Mucosa of stomach (tissue), 1 donor: ENCODE data around the gene KLHL11.
"Not testable (repeated sequence)": the region's sequence is repeated elsewhere in the genome, so short reads cannot be mapped to it uniquely, and the experiment has no call there.

Experiments
- H3K27me3 ChIP-seq: one replicate; pipeline ENCODE4 v1.7.0; 2013; ENCODE audit warnings: mild to moderate bottlenecking, low read length; ENCODE audit not compliant: control insufficient read depth, insufficient read depth
- H3K36me3 ChIP-seq: one replicate; pipeline ENCODE4 v1.7.0; 2013; ENCODE audit warnings: low read length; ENCODE audit not compliant: control insufficient read depth, insufficient read depth
- H3K4me1 ChIP-seq: one replicate; pipeline ENCODE4 v1.7.0; 2013; ENCODE audit warnings: mild to moderate bottlenecking, low read length; ENCODE audit not compliant: control insufficient read depth, insufficient read depth
- H3K4me3 ChIP-seq: one replicate; pipeline ENCODE4 v1.7.0; 2013; ENCODE audit warnings: low read length
- H3K9ac ChIP-seq: one replicate; pipeline ENCODE4 v1.7.0; 2013; ENCODE audit warnings: mild to moderate bottlenecking, low read length, moderate library complexity
- H3K9me3 ChIP-seq: one replicate; pipeline ENCODE4 v1.7.0; 2013; ENCODE audit warnings: mild to moderate bottlenecking, low read length, moderate library complexity; ENCODE audit not compliant: control insufficient read depth
- donor health status: Pancreatic carcinoma.

The KLHL11 gene

GRCh38 chr17:41851382-41851781 lies 13.8 kb downstream of the KLHL11 start:
- not testable (repeated sequence) for H3K27me3 ChIP-seq, H3K36me3 ChIP-seq, H3K4me3 ChIP-seq, H3K9ac ChIP-seq, H3K9me3 ChIP-seq, H3K4me1 ChIP-seq

DNA sequence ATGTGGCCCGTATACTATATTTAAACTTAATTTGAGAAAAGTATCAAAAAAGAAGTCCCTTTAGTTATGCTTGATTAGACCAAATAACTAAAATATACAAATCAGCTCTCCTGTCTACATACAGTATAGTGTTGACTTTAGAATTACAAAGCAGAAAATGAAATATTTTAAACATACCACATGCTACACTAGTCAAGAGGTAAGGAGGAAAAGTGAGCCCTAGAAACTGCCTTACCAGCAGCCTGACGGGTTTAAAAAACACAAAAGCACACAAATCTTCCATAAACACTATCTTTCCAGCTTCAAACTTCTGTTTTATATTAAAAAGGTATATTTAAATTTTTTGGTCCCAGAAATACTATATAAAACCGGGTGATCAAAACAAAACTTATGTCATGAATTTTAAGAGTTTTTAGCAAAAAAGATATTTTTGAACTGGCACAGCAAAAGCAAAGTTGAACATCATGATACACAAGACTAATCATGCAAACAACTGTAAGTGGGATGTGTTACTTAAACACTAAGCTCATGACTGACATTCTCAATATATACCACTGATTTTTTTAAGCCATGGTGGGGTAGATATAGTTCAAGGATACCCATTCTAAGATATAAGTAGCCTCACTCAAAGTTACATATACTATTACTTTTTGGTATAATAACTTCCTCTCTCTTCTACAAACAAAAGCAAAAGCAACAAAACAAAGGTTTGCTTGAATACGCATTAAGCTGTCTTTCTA lies 15.8 kb downstream of the KLHL11 start:
- Histone ChIP-seq H3K9me3 (no peaks in the 10 kb centered on the region), H3K36me3 (peaks cover 1% of the 10 kb centered on the region), H3K27me3 (no peaks in the 10 kb centered on the region), H3K4me3 (no peak overlapping the region), H3K9ac (no peak overlapping the region), H3K4me1 (no peaks in the 10 kb centered on the region)

DNA sequence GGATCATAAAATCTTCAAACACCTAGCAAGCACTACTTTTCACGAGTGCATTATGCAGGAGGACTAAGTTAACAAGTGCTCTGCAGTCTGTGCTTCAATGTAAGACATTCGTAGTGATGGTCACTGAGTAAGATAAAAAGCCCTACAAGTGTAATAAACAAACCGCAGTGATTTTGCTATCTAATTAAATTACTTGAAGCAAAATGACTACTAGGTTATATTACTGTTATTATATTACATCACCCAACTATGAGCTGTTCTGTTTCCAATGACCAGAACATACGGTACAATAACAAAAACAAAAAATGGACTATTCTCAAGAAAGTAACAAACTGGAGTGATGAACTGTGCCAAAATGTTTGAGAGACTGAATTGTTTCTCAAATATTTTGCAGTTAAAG lies 16.4 kb downstream of the KLHL11 start:
- no peaks in the 10 kb centered on the region for H3K4me1 ChIP-seq
- no peaks in the 10 kb centered on the region for H3K27me3 ChIP-seq
- H3K36me3 ChIP-seq = no peaks in the 10 kb centered on the region
- no peak overlapping the region for H3K4me3 ChIP-seq
- H3K9ac ChIP-seq = no peak overlapping the region
- no peaks in the 10 kb centered on the region for H3K9me3 ChIP-seq

DNA sequence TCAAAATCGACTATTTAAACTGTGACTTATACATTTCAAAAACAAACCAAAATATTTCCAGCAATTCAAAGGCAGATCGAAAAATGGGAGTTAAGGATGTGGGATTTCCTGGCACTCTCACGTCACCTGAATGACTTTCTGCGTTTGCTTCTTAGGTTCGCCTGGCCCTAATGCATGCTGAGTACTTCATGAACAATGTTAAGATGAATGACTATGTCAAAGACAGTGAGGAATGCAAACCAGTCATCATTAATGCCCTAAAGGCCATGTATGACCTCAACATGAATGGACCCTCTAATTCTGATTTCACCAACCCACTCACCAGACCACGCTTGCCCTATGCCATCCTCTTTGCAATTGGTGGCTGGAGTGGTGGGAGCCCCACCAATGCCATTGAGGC lies 20.3 kb downstream of the KLHL11 start:
- H3K36me3 ChIP-seq = no peaks in the 10 kb centered on the region
- no peaks in the 10 kb centered on the region for H3K9me3 ChIP-seq
- no peak overlapping the region for H3K4me3 ChIP-seq
- H3K27me3 ChIP-seq = no peaks in the 10 kb centered on the region
- no peak overlapping the region for H3K9ac ChIP-seq
- no peaks in the 10 kb centered on the region for H3K4me1 ChIP-seq

DNA sequence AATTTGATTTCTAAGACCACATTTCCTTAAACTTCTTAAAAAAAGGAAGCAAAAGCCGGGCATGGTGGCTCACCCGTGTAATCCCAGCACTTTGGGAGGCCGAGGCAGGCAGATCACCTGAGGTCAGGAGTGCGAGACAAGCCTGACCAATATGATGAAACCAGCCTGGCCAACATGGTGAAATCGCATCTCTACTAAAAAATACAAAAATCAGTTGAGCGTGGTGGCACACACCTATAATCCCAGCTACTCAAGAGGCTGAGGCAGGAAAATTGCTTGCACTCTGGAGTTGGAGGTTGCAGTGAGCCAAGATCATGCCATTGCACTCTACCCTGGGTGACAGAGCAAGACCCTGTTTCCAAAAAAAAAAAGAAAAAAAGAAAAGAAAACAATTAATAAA lies 24.4 kb downstream of the KLHL11 start:
- H3K36me3 ChIP-seq, H3K9me3 ChIP-seq, H3K4me3 ChIP-seq, H3K9ac ChIP-seq, H3K27me3 ChIP-seq, H3K4me1 ChIP-seq: not testable (repeated sequence)

DNA sequence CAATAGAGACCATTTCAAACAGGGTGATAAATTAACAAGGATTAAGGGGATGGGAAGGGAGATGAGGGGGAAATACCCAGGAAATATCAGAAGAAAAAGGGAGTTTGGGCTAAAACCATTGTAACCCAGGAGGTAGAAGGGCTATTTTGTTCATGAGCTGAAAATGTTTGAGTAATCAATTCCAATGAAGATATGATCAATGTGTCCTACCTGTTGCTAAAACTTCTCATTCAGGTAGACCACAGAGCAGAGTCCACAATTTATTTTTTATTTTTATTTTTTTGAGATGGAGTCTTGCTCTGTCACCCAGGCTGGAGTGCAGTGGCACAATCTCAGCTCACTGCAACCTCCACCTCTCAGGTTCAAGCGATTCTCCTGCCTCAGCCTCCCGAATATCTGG lies 25.8 kb downstream of the KLHL11 start:
- not testable (repeated sequence) for H3K9ac ChIP-seq, H3K4me1 ChIP-seq, H3K9me3 ChIP-seq, H3K36me3 ChIP-seq, H3K27me3 ChIP-seq, H3K4me3 ChIP-seq

GRCh38 chr17:41837761-41838538 lies 27.3 kb downstream of the KLHL11 start, which contains the start of gene KLHL10:
TSS of gene KLHL10 (plus strand) at chr17:41837825. CDS start at chr17:41837933, 108 bp downstream.
- Histone ChIP-seq H3K27me3 (no peaks in the 10 kb centered on the region), H3K36me3 (no peaks in the 10 kb centered on the region), H3K9me3 (no peaks in the 10 kb centered on the region), H3K9ac (peak within 1 kb of the TSS; percentile 39), H3K4me1 (peaks cover 5% of the 10 kb centered on the region), H3K4me3 (no peak within 1 kb of the TSS)

DNA sequence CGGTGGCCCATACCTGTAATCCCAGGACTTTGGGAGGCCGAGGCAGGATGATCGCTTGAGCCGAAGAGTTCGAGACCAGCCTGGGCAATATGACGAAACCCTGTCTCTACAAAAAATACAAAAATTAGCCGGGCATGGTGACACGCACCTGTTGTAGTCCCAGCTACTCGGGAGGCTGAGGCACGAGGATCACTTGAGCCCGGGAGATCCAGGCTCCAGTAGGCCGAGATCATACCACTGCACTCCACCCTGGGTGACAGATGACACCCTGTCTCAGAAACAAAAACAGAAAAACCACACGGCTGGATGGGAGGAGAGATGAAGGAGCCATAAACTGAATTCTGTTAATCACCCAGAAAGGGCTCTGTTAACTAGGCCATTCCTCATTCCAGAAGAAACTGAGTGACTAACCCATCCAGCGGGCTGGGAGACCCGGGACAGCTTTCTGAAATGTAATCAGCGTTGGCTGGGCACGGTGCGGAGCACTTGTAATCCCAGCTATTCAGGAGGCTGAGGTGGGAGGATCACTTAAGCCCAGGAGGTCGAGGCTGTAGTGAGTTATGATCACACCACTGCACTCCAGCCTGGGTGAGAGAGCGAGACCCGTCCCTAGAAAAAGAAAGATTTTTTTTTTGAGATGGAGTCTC lies 28.6 kb downstream of the KLHL11 start:
- Histone ChIP-seq H3K9me3 (no peaks in the 10 kb centered on the region), H3K27me3 (no peaks in the 10 kb centered on the region), H3K4me3 (no peak overlapping the region), H3K36me3 (no peaks in the 10 kb centered on the region), H3K4me1 (peaks cover 5% of the 10 kb centered on the region), H3K9ac (peak overlapping the region; percentile 39)

DNA sequence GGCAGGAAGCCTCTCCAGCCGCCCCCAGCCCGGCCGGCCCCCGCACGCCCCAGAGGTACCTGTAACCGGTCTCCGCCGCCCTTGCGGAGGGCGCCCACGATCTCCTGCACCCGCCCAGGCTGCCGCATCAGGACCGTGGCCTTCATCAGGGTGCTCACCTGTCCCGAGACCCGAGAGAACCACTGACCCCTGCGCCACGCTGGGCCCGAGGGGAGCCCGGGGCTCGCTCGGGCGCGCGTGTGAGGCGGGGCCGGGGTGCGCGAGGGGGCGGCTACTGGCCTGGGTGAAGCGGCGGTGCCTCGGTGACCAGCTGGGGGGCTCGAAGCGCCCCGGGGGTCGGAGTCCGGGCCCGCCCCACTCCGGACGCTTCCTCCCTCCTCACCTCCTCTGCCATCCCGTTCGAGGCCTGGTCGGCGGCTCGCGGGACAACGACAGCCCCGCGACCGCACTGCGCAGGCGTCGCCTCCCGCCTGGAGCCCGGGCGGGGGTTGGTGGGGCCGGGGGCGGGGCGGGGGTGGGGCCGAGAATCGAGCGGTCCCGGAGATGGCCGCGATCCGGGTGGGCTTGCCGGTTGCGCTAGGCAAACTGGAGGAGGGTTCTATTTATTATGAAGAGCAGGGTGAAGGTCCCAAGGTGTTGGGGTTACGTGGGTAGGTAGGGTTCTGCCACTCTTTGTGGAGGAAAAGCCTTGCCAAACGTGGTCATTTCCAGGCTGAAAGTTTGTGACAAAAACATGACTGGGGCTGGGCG lies 29.2 kb downstream of the KLHL11 start, which contains the start of gene NT5C3B:
TSS of gene NT5C3B (minus strand) at position 433 of the 750 bp plus-strand sequence. CDS start at position 394, 39 bp downstream.
- H3K27me3 ChIP-seq = no peaks in the 10 kb centered on the region
- H3K36me3 ChIP-seq = no peaks in the 10 kb centered on the region
- H3K4me1 ChIP-seq = peaks cover 5% of the 10 kb centered on the region
- no peaks in the 10 kb centered on the region for H3K9me3 ChIP-seq
- H3K9ac ChIP-seq = peak within 1 kb of the TSS; percentile 80
- peak within 1 kb of the TSS; percentile 25 for H3K4me3 ChIP-seq

DNA sequence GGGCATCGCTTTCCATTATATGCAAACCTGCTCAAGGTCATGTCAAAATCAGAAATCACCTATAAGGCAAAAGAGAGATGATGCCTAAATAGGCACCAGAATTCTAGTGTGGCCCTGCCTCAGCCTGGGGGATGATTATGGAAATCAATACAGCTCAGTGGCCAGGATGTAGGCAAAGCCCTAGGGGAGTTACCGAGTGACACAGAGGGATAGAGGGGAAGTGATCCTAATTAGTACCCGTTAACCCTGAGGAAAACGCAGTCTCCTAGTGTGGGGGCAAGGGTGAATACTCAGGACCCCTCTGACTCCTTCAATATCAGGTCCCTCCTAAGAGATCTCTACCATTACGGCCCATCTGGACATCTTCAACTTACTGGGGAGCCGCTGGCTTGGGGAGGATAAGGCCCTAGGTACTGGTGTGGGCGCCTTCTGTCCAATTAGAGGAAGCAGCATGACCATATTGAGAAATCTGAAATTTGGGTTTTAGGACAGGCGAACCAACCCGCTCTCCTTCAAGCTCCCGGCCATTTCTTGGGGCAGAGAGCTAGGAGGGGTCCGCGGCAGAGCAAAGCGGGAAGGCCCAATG lies 29.9 kb downstream of the KLHL11 start:
- Histone ChIP-seq H3K4me3 (peak overlapping the region; percentile 25), H3K9ac (peak overlapping the region; percentile 80), H3K4me1 (peaks cover 5% of the 10 kb centered on the region), H3K9me3 (no peaks in the 10 kb centered on the region), H3K36me3 (no peaks in the 10 kb centered on the region), H3K27me3 (no peaks in the 10 kb centered on the region)

- not testable (repeated sequence) for H3K36me3 ChIP-seq
These were observed 35.3 kb downstream of the KLHL11 start for GRCh38 chr17:41829961-41830360.

More at GRCh38 chr17:41829961-41830360, 35.3 kb downstream of the KLHL11 start:
- H3K9me3 ChIP-seq, H3K4me3 ChIP-seq, H3K9ac ChIP-seq, H3K27me3 ChIP-seq, H3K4me1 ChIP-seq: not testable (repeated sequence)
